ENCODE data around the gene ASXL2. TPM values are rescaled to one million over a fixed set of nuclear protein-coding genes. Genes with fewer than 3 reads are reported as not detected.

The ASXL2 gene
- total RNA-seq, 1 experiment from 2014 or later = 32.7 TPM

GRCh38 chr2:25881764-25882163 lies 3.5 kb upstream of the ASXL2 start:
- H3K4me1 ChIP-seq (ENCODE audit: insufficient read depth, low read length) = no peaks in the 10 kb centered on the region
- H2BK15ac ChIP-seq (ENCODE audit: low read depth, low read length) = no peak overlapping the region
- no peak overlapping the region for H3K4ac ChIP-seq (ENCODE audit: low read depth, low read length)
- no peak overlapping the region for H3K14ac ChIP-seq (ENCODE audit: insufficient read depth, low read length)
- no peak overlapping the region for H2AFZ ChIP-seq (ENCODE audit: low read length)
- DNase-seq = no peak
- no peak overlapping the region for H3T11ph ChIP-seq (ENCODE audit: low read length)
- peaks cover 28% of the 10 kb centered on the region for H3K27me3 Mint-ChIP-seq (ENCODE audit: low read depth)
- H3K79me1 ChIP-seq (ENCODE audit: insufficient read depth, low read depth, low read length, poor library complexity, severe bottlenecking) = no peaks in the 10 kb centered on the region
- no peak overlapping the region for H3K4me3 Mint-ChIP-seq
- no peak overlapping the region for H4K5ac ChIP-seq (ENCODE audit: insufficient read length, low read depth, low read length)
- peaks cover 3% of the 10 kb centered on the region; the same call in 1 of the 2 replicates for H3K79me2 ChIP-seq (ENCODE audit: insufficient read depth, low read length)
- no peak overlapping the region for H3K27ac Mint-ChIP-seq
- no peaks in the 10 kb centered on the region for H3K9me3 Mint-ChIP-seq
- no peaks in the 10 kb centered on the region for H3K23me2 ChIP-seq (ENCODE audit: insufficient read length, low read depth, low read length, poor library complexity, severe bottlenecking)
- peaks cover 10 to 17% of the 10 kb centered on the region in 2 experiments for H3K4me1 Mint-ChIP-seq
- no peaks in the 10 kb centered on the region for H3K27me3 ChIP-seq (ENCODE audit: insufficient read depth, low read length)
- H3K18ac ChIP-seq (ENCODE audit: insufficient read length, low read depth, low read length) = no peak overlapping the region
- H4K91ac ChIP-seq (ENCODE audit: insufficient read length, low read depth, low read length) = no peak overlapping the region
- H3K4me2 ChIP-seq (ENCODE audit: insufficient read depth, insufficient read length, low read length) = no peak overlapping the region
- H3K27ac ChIP-seq (ENCODE audit: insufficient read length, low read depth, low read length) = no peak overlapping the region
- no peaks in the 10 kb centered on the region; a peak in 1 of 7 replicates for H3K36me3 Mint-ChIP-seq (ENCODE audit: insufficient read depth in 1 of 3, low read depth in 3 of 3)
- no peak overlapping the region for H2BK20ac ChIP-seq (ENCODE audit: low read depth, low read length, poor library complexity, severe bottlenecking)
- H3K9me3 ChIP-seq (ENCODE audit: control insufficient read depth, low read depth, low read length) = no peaks in the 10 kb centered on the region
- no peak overlapping the region for H3K56ac ChIP-seq (ENCODE audit: insufficient read length, low read depth, low read length)
- no CpG with 5 or more reads among the region's 4 CpGs for WGBS (ENCODE audit: extremely low coverage, insufficient read length, low lambda C conversion rate)
- H2AK5ac ChIP-seq (ENCODE audit: insufficient read length, low read length) = no peak overlapping the region
- H2BK5ac ChIP-seq (ENCODE audit: insufficient read length, low read length) = no peak overlapping the region
- no peaks in the 10 kb centered on the region for H4K20me1 ChIP-seq (ENCODE audit: control insufficient read depth, insufficient read depth, insufficient read length)
- no peak for TF ChIP-seq CTCF (conservative IDR thresholded peaks at IDR 0.05)
- no peak overlapping the region for H3K9ac ChIP-seq (ENCODE audit: extremely low read depth, insufficient read length, low read length)
- H2BK120ac ChIP-seq (ENCODE audit: low read depth, low read length, poor library complexity, severe bottlenecking) = no peak overlapping the region
- H2BK12ac ChIP-seq (ENCODE audit: insufficient read length, low read depth, low read length) = no peak overlapping the region
- H3K23ac ChIP-seq (ENCODE audit: insufficient read length, low read depth, low read length) = no peak overlapping the region
- no peak overlapping the region for H4K8ac ChIP-seq (replicated peaks; ENCODE audit: insufficient read length, low read depth, low read length)
